GM12878 (cell line): ENCODE measurements around the gene NHS. TPM values are rescaled to one million over a fixed set of nuclear protein-coding genes. Genes with fewer than 3 reads are reported as not detected.

Experiments
- CUX1 ChIP-seq: IDR thresholded peaks from 2 replicates; pipeline ENCODE4 v1.6.1; 2012; ENCODE audit warnings: improper control_type of control experiment, low read depth, low read length; ENCODE audit not compliant: insufficient replicate concordance
- NFYA ChIP-seq: IDR thresholded peaks from 2 replicates; pipeline ENCODE4 v1.6.1; 2011; ENCODE audit warnings: low read depth, mild to moderate bottlenecking, low read length, improper control_type of control experiment, borderline replicate concordance
- RBBP5 ChIP-seq: fragments of 200-600 bp; sonication (generic); conservative IDR thresholded peaks from 2 replicates; pipeline ENCODE4 v1.6.1; 2016
- ZNF687 ChIP-seq: fragments of 450-650 bp; IDR thresholded peaks from 2 replicates; pipeline ENCODE4 v1.6.1; 2017; ENCODE audit warnings: mild to moderate bottlenecking, moderate library complexity
- polyA plus RNA-seq, 11 experiments: library from polyadenylated mRNA; depleted of rRNA in 4 of 11; unstranded in 6 of 11; stranded (reverse) in 5 of 11; fragments of >200 nt; fragmentation: Nextera tagmentation in 4 of 11; fragmentation: Illumina TruSeq in 1 of 11; extraction: Ambion mirVana in 4 of 11; extraction: Trizol in 1 of 11; gene quantifications; 1 replicate in 1 of 11; 2 replicates in 10 of 11; pipeline versions ENCODE4 v1.2.1 to v1.2.3, GENCODE V29; 2011 to 2016; ENCODE audit warnings: inconsistent platforms in 2 of 11, missing spikeins in 2 of 11, low read depth in 1 of 11
- total RNA-seq, 4 experiments: library from RNA; depleted of rRNA in 3 of 4; stranded (reverse); fragments of >200 nt in 3 of 4; fragmentation: Illumina TruSeq in 1 of 4; extraction: Trizol in 1 of 4; gene quantifications; 2 replicates each; pipeline versions ENCODE4 v1.2.1 to v1.2.3, GENCODE V29; 2013 to 2021

The NHS gene
- total and polyA plus RNA-seq, 10 of the 15 experiments (the other 5 are each of a cell fraction or from before 2014, with no cell fraction given), result under 0.01 to 0.07 (median 0.03) TPM; not detected in 7

DNA sequence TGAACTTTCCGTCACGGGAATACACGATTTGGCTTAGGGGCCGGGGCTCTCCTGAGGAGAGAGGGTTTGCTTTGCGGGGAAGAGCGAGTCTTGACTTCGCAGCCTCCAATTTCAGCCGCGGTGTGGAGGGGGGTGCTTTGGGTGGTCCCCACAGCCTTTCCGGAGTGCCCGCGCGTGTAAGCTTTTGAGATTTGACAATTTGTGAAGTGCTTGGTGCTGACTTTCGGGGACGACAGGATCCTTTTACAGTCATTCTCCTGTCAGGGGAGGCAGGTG lies 362.6 kb downstream of the NHS start (continued):
- no peak for TF ChIP-seq ZNF687
- no peak for TF ChIP-seq CUX1
- no peak for TF ChIP-seq NFYA
- no peak for TF ChIP-seq RBBP5
- TF ChIP-seq, all 136 proteins: peak for 0
